Cardiac muscle cell (in vitro differentiated cells and primary cell): ENCODE data around the gene SH3GL2. TPM values are rescaled to one million over a fixed set of nuclear protein-coding genes. Genes with fewer than 3 reads are reported as not detected.

ENCODE experiments used
- DNase-seq, 2 donors: peaks; one replicate each; pipeline versions ENCODE4 v3.0.0 to v3.0.0-alpha.2; 2010 to 2017; ENCODE audit warnings: low read depth in 1 of 2, low spot score in 1 of 2
- H3K27ac ChIP-seq: fragments of 200-600 bp; sonication (generic); 2 replicates; pipeline ENCODE4 v1.5.1; 2016
- H3K27me3 ChIP-seq: fragments of 200-600 bp; sonication (generic); 2 replicates; pipeline ENCODE4 v1.6.0; 2016; ENCODE audit warnings: control low read depth
- H3K36me3 ChIP-seq: fragments of 200-600 bp; sonication (generic); 2 replicates; pipeline ENCODE4 v1.5.1; 2016; ENCODE audit warnings: control low read depth
- H3K4me1 ChIP-seq: fragments of 200-600 bp; sonication (generic); 2 replicates; pipeline ENCODE4 v1.8.1; 2017; ENCODE audit warnings: low read depth, mild to moderate bottlenecking, mixed run types
- H3K4me3 ChIP-seq: fragments of 200-600 bp; sonication (generic); 2 replicates; pipeline ENCODE4 v1.5.1; 2016; ENCODE audit warnings: mild to moderate bottlenecking
- H3K9me3 ChIP-seq: fragments of 200-600 bp; sonication (generic); 2 replicates; pipeline ENCODE4 v1.5.1; 2017; ENCODE audit warnings: low read depth, mild to moderate bottlenecking, control low read depth
- CTCF ChIP-seq: IDR thresholded peaks from 2 replicates; pipeline ENCODE4 v1.5.1; 2012; ENCODE audit warnings: low read depth, mild to moderate bottlenecking, low read length
- polyA plus RNA-seq: library from polyadenylated mRNA; unstranded; fragments of >200 nt; fragmentation: Nextera tagmentation; extraction: Ambion mirVana; gene quantifications from 2 replicates; pipeline ENCODE4 v1.2.1, GENCODE V29; 2016
- total RNA-seq: library from RNA; depleted of rRNA; stranded (reverse); fragments of >200 nt; gene quantifications from 2 replicates; pipeline ENCODE4 v1.2.3, GENCODE V29; 2016

SH3GL2 gene
- total and polyA plus RNA-seq, 2 experiments from 2014 or later = 0.06 TPM; not detected in 1

GRCh38 chr9:17825265-17825659 is 246.4 kb downstream of the SH3GL2 start:
- no peak for TF ChIP-seq CTCF
- Histone ChIP-seq H3K27ac (peak overlapping the region; percentile 24), H3K9me3 (no peaks in the 10 kb centered on the region), H3K4me3 (no peak overlapping the region), H3K27me3 (no peaks in the 10 kb centered on the region), H3K4me1 (peaks cover 14% of the 10 kb centered on the region), H3K36me3 (no peaks in the 10 kb centered on the region)
- no peak for DNase-seq

GRCh38 chr9:17829064-17829463 is 250.2 kb downstream of the SH3GL2 start:
- Histone ChIP-seq H3K36me3 (no peaks in the 10 kb centered on the region), H3K27me3 (no peaks in the 10 kb centered on the region), H3K4me3 (no peak overlapping the region), H3K27ac (no peak overlapping the region), H3K4me1 (peaks cover 10% of the 10 kb centered on the region), H3K9me3 (no peaks in the 10 kb centered on the region)
- DNase-seq = no peak
- TF ChIP-seq CTCF = no peak

GRCh38 chr9:17829812-17830385 is 251.0 kb downstream of the SH3GL2 start:
- H3K27me3 ChIP-seq = no peaks in the 10 kb centered on the region
- H3K27ac ChIP-seq = no peak overlapping the region
- TF ChIP-seq CTCF = no peak
- H3K9me3 ChIP-seq = no peaks in the 10 kb centered on the region
- H3K4me3 ChIP-seq = no peak overlapping the region
- no peak for DNase-seq
- H3K4me1 ChIP-seq = peaks cover 3% of the 10 kb centered on the region
- H3K36me3 ChIP-seq = no peaks in the 10 kb centered on the region

GRCh38 chr9:17832812-17833211 is 253.9 kb downstream of the SH3GL2 start:
- Histone ChIP-seq H3K4me3 (no peak overlapping the region), H3K27ac (no peak overlapping the region)

GRCh38 chr9:17833846-17834245 is 255.0 kb downstream of the SH3GL2 start:
- H3K4me3 ChIP-seq = no peak overlapping the region
- no peak overlapping the region for H3K27ac ChIP-seq
- H3K27me3 ChIP-seq = peaks cover 2% of the 10 kb centered on the region
- H3K9me3 ChIP-seq = no peaks in the 10 kb centered on the region
- no peaks in the 10 kb centered on the region for H3K36me3 ChIP-seq
- no peak for DNase-seq
- TF ChIP-seq CTCF = no peak
- no peaks in the 10 kb centered on the region for H3K4me1 ChIP-seq

More at GRCh38 chr9:17832812-17833211, 253.9 kb downstream of the SH3GL2 start:
- Histone ChIP-seq H3K4me1 (no peaks in the 10 kb centered on the region), H3K27me3 (peaks cover 2% of the 10 kb centered on the region), H3K36me3 (no peaks in the 10 kb centered on the region), H3K9me3 (no peaks in the 10 kb centered on the region)
- peak in 1 of 2 donors; percentile 57 for DNase-seq
- TF ChIP-seq CTCF = no peak

GRCh38 chr9:17837965-17838364 is 259.1 kb downstream of the SH3GL2 start:
- Histone ChIP-seq H3K36me3 (no peaks in the 10 kb centered on the region), H3K27ac (no peak overlapping the region), H3K27me3 (peaks cover 2% of the 10 kb centered on the region), H3K9me3 (no peaks in the 10 kb centered on the region), H3K4me1 (no peaks in the 10 kb centered on the region), H3K4me3 (no peak overlapping the region)
- no peak for DNase-seq
- no peak for TF ChIP-seq CTCF
